Astrocyte of the hippocampus (primary cell): ENCODE data around the gene PCSK1N.
"Not testable (repeated sequence)": the region's sequence is repeated elsewhere in the genome, so short reads cannot be mapped to it uniquely, and the experiment has no call there.

Source experiments
- DNase-seq: peaks from one replicate; pipeline ENCODE4 v3.0.0; 2011; ENCODE audit warnings: low read depth, low spot score

The PCSK1N gene, protein sequence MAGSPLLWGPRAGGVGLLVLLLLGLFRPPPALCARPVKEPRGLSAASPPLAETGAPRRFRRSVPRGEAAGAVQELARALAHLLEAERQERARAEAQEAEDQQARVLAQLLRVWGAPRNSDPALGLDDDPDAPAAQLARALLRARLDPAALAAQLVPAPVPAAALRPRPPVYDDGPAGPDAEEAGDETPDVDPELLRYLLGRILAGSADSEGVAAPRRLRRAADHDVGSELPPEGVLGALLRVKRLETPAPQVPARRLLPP

DNA sequence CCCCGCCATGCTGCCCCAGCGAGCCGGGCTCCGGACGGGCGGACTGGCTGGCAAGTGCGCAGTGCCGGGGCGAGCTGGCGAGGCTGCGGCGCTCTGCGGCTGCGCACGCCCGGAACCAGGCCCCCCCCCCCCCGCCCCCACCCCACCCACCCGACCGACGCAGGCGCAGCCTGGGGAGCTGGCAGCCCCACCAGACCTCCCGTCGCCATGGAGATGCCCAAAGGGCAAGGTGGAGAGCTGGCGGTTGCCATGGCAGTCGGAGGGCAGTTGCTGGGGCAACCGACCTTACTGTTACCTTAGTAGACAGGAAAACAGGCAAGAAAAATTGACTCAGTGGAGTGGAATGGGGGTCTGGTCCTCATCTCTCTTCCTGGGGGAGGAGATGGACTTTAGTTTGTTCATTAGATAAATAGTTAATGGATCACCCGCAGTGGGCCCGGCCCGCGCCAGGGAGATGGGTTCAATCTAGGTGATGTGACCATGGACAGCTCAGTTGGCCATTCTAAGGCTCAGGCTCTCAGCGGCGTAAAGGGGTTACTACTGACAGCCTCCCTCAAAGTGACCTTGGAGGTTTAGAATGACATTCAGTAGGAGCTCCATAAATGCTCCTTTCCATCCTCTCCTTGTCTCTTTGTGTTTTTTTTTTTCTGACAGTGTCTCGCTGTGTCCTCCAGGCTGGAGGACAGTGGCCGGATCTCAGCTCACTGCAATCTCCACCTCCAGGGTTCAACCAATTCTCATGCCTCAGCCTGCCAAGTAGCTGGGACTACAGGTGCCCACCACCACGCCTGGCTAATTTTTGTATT is at the start of gene PCSK1N:
PCSK1N (minus strand) TSS at position 87 of the 806 bp plus-strand sequence; CDS start at position 9, 78 bp downstream.
- peak; percentile 33 for DNase-seq

GRCh38 chrX:48883729-48884128 is 48.3 kb upstream of the PCSK1N start:
- no peak for DNase-seq

- not testable (repeated sequence) for DNase-seq
These were observed 41.5 kb upstream of the PCSK1N start for GRCh38 chrX:48876944-48877343.

GRCh38 chrX:48872017-48872416 is 36.6 kb upstream of the PCSK1N start:
- not testable (repeated sequence) for DNase-seq

DNA sequence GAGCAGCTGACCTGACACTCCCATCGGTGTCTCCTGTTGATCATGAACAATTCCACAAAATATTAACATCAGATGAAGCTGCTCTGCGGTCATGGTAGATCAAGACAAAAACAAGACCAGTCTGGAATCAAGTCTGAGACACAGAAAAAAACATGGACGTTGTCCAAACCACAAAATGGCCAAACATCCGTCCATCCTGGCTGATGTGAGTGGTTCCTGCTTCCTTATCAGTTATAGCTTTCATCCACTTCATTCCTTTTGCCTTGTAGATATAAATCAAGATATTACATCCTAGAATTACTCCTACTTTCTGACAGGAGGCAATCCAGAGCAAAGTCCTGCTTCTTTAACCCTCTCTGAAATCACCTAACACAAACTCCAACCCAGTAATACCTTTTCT is 28.8 kb upstream of the PCSK1N start:
- peak; percentile 37 for DNase-seq

GRCh38 chrX:48854898-48855297 is 19.5 kb upstream of the PCSK1N start:
- DNase-seq: no peak

- DNase-seq: not testable (repeated sequence)
These were observed 18.9 kb upstream of the PCSK1N start for GRCh38 chrX:48854121-48854804.

DNA sequence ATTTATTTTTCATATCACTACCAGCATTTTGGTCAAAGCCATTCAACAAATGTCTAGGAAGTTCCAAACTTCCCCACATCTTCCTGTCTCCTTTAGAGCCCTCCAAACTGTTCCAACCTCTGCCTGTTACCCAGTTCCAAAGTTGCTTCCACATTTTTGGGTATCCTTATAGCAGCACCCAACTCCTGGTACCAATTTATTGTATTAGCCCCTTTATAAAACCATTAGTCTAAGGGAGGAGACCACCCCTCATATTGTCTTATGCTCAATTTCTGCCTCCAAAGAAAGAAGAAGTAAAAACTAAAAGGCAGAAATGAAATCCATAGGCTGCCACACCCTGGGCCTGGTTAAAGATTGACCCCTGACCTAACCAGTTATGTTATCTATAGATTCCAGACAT is 18.1 kb upstream of the PCSK1N start:
- DNase-seq: not testable (repeated sequence)

- no peak for DNase-seq
These were observed 17.4 kb upstream of the PCSK1N start for GRCh38 chrX:48852857-48853256.

GRCh38 chrX:48848847-48849246 is 13.4 kb upstream of the PCSK1N start:
- DNase-seq: no peak

DNA sequence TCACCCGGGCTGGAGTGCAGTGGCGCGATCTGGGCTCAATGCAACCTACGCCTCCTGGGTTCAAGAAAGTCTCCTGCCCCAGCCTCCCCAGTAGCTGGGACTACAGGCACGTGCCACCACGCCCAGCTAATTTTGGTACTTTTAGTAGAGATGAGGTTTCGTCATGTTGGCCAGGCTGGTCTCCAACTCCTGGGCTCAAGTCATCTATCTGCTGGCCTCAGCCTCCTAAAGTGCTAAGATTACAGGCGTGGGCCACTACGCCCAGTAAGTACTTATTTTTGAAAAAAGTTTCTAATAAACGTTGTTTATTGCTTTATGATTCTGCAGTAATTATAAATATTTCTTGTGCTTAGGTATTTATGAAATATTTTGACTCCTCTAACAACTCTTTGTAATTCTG is 4.3 kb upstream of the PCSK1N start:
- DNase-seq: no peak

DNA sequence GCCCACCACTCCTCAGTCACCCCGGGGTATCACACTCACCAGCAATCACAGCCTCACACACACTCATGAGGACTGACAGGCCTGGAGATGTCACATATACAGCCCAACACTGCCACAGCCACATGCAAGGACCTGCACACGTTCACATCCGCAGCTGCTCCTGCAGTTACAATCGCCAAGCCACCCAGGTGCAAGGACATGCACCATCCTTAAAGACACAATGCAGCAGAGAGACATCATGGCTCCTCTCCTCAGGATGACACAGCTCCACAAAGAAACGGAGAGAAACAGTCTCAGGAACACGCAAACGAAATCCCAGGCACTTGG is 1.1 kb downstream of the PCSK1N start:
- no peak for DNase-seq

- DNase-seq: no peak
These were observed 1.8 kb downstream of the PCSK1N start for GRCh38 chrX:48833542-48834138.

DNA sequence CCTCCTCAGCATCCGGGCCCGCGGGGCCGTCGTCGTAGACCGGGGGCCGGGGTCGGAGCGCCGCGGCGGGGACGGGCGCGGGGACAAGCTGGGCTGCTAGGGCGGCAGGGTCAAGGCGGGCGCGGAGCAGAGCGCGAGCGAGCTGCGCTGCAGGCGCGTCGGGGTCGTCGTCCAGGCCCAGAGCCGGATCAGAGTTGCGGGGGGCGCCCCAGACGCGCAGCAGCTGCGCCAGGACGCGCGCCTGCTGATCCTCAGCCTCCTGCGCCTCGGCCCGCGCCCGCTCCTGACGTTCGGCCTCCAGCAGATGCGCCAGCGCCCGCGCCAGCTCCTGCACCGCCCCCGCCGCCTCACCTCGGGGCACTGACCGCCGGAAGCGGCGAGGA is 3.5 kb downstream of the PCSK1N start:
- no peak for DNase-seq

DNA sequence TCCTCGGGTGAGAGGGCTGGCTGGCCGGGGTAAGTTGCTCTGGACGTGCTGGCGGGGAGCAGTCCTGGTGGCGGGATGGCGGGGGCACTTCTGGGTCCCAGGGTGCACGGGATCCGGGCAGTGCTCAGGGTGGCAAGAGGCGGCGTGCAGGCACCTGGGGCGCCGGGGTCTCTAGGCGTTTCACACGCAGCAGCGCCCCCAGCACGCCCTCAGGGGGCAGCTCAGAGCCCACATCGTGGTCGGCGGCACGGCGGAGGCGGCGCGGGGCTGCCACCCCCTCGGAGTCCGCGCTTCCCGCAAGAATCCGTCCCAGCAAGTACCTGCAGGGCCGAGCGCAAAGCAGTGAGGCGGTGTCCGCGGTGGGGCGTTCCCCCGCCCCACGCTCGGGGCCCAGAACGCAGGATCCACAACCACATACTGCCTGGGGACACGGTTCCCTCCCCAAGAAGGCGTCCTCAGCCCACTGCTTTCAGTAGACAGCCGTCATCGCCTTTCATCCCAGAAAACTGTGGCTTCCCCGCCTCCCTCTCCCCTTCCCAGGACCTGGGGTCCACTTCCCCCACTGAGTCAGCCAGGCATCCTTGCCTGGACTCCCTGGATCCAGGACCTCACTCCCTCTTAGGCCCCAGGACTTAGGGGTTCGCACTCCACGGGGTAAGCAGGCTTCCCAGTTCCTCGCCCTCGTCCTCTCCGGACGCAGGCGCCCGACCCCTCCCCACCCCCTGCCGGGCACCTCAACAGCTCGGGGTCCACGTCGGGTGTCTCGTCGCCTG is 4.1 kb downstream of the PCSK1N start:
- DNase-seq: no peak

DNA sequence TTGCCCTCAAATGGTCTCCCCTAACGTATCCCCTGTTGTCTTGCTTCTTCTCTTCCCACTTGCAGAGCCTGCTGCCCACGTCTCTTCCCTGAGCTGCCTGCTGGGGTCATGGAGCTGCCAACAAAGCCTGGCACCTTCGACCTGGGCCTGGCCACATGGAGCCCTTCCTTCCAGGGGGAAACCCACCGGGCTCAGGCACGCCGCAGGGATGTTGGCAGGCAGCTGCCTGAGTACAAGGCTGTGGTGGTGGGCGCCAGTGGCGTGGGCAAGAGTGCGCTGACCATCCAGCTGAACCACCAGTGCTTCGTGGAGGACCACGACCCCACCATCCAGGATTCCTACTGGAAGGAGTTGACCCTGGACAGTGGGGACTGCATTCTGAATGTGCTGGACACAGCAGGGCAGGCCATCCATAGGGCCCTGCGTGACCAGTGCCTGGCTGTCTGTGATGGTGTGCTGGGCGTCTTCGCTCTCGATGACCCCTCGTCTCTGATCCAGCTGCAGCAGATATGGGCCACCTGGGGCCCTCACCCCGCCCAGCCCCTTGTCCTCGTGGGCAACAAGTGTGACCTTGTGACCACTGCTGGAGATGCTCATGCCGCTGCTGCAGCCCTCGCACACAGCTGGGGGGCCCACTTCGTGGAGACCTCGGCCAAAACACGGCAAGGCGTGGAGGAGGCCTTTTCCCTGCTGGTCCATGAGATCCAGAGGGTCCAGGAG is 6.2 kb downstream of the PCSK1N start:
- no peak for DNase-seq

- no peak for DNase-seq
These were observed 7.8 kb downstream of the PCSK1N start for GRCh38 chrX:48827654-48827968.

DNA sequence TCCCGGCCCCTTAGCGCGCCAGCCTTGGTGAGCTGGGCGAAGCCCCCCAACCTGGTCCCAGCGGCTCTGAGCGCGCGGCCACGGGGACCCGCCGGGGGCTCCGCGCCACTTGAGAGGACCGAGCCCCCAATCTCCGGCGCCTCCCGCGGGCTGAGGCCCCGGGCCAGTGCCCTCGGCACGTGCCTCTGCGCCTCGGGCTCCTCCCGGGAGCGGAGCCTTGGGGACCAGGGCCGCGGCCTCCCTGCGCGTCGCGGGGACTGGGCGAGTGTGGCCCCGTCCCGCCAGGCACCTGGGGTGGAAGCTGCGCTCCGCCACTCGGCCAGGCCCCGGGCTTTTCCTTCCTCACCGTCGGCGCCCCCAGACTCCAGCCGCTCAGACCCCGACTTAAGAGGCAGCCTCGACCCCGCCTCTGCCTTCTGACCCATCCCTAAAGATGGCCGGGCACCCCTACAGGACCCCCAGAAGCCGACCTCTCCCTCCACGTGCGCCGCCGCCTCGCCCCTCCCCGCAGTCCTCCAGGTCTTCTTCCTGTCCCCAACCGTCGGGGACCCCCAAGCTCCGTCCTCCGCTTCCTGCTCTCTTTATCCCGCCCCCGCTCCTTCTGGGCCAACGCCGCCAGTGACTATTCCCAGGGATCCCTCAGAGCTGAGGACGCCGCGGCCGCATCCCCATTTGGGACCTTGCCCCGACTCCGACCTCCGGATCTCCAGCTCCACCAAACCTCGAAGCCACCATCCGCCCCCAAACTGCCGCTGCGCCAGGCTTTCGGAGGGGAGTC is 8.3 kb downstream of the PCSK1N start:
- DNase-seq: no peak

- DNase-seq: no peak
These were observed 9.1 kb downstream of the PCSK1N start, which contains the start of gene ERAS for GRCh38 chrX:48826135-48826875. ERAS (plus strand) TSS chrX:48826513; CDS start chrX:48829124, 2,611 bp downstream.
